ENCODE measurements around the gene EIPR1.
A peak's percentile ranks its signal among the peaks of the same experiment; 100 is the strongest.

EIPR1 gene

DNA sequence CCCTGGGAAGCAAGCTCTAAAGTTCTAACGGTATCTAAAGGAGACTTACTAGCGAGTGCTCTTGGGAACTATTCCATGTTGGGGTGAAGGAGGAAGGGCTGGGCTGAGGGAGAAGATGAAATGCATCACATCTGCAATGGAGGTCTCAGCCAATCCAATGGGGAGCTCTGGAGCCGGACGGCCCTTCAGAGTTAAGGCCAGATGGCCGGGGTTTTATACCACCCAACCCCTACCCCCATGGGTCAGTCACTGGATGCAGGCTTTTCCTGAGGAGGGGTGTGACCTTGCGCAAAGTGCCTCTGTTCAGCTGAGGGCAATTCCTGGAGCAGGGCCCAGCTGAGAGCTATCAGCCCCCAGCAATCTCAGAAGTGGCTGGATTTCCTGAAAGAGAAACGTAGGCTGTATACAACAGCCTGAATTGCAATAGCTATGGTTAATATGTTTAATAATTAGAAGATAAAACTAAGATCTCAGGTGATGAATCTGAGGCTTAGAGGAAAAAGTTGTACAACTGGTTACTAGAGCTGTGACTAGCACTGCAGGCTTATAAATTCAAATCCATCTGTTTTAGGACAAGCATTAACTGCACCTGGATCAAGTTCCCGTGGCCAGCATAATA lies 21.6 kb downstream of the EIPR1 start:
- Mint-ChIP-seq H3K36me3 (peaks cover 36% of the 10 kb centered on the region), H3K4me1 (peaks cover 23% of the 10 kb centered on the region), H3K27me3 (no peaks in the 10 kb centered on the region), H3K9me3 (peaks cover 4% of the 10 kb centered on the region), H3K27ac (no peak overlapping the region), H3K4me3 (no peak overlapping the region)
- no peak for ATAC-seq

DNA sequence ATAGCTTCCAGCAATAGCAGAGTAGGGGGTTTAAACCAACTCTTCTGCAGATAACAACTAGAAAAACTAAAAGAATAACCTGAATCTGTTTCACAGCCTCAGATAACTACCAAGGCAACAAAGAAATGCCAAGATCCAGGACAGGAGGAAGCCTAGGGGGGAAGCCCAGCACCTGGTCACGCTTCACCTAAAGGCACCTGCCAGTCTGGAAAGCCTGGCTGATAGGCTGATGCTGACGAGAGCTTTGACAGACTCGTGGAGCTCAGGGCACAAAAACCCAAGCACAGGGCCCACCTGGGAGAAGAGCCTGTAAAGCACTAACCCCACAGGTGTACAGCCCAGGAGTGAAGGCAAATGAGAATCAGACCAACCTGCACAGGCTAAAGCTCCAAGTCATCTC lies 22.6 kb downstream of the EIPR1 start:
- H3K36me3 Mint-ChIP-seq = peaks cover 47% of the 10 kb centered on the region
- peaks cover 13% of the 10 kb centered on the region for H3K4me1 Mint-ChIP-seq
- ATAC-seq = no peak
- H3K4me3 Mint-ChIP-seq = no peak overlapping the region
- no peaks in the 10 kb centered on the region for H3K27me3 Mint-ChIP-seq
- peaks cover 11% of the 10 kb centered on the region for H3K9me3 Mint-ChIP-seq
- no peak overlapping the region for H3K27ac Mint-ChIP-seq

DNA sequence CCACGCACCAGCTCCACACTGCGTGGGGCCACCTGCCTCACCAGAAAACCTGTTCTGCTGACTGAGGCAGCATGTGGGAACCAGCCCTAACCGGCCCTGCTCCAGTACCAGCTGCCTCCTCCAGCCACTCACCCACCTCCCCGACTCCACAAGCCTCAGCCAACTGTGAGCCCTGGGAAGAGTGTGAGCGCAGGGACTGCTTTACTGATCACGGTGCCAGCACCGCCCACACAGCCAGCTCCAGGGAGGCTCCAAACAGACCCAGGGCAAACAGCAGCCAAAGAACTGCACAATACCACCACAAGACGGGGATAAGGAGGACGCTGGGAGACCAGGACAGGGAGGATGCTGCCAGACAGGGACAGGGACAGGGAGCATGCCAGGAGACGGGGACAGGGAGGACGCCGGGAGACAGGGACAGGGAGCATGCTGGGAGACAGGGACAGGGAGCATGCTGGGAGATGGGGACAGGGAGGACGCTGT lies 28.4 kb downstream of the EIPR1 start:
- H3K4me1 Mint-ChIP-seq = no peaks in the 10 kb centered on the region
- no peak for ATAC-seq
- peaks cover 17% of the 10 kb centered on the region for H3K9me3 Mint-ChIP-seq
- no peak overlapping the region for H3K27ac Mint-ChIP-seq
- H3K4me3 Mint-ChIP-seq = no peak overlapping the region
- H3K27me3 Mint-ChIP-seq = no peaks in the 10 kb centered on the region
- H3K36me3 Mint-ChIP-seq = peaks cover 91% of the 10 kb centered on the region

DNA sequence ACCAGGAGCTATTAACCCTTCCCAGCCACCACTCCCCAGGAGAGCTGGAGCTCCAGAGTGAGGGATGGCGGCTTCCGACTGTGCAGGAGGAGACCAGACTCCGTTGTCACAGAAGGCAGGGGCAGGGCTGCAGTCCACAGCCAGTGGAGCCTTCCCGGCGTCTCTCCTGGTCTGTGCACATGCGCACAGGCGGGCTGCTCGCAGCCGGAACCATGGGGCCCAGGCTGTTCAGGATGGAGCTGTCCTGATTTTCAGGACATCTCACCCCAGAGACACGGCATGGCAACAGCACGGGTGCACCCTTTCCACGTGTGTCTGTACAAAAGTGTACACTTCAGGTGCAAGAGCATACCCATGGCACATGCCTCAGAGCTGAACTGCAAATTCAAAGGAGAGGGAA lies 28.9 kb downstream of the EIPR1 start:
- Mint-ChIP-seq H3K27ac (no peak overlapping the region), H3K4me1 (no peaks in the 10 kb centered on the region), H3K9me3 (peaks cover 17% of the 10 kb centered on the region), H3K4me3 (no peak overlapping the region), H3K27me3 (no peaks in the 10 kb centered on the region), H3K36me3 (peaks cover 86% of the 10 kb centered on the region)
- no peak for ATAC-seq

DNA sequence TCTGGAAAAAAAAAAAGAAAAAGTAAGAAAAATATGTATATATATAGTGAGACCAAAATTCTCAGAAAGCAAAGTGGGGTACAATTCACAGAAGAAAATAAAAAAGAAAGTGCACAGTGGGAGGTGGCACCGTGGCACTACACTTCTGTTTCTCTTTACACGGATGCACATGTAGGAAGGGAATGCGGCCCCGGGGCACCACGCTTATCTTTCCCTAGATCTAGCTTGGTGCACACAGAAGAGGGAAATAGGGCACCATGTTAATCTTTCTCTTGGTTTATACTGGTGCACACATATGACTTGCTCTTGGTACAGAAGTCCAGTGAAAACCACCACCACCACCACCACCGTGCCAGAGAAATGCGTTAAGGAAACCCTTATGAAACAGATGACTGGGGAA lies 32.0 kb downstream of the EIPR1 start:
- H3K9me3 Mint-ChIP-seq = peaks cover 12% of the 10 kb centered on the region
- no peak for ATAC-seq

DNA sequence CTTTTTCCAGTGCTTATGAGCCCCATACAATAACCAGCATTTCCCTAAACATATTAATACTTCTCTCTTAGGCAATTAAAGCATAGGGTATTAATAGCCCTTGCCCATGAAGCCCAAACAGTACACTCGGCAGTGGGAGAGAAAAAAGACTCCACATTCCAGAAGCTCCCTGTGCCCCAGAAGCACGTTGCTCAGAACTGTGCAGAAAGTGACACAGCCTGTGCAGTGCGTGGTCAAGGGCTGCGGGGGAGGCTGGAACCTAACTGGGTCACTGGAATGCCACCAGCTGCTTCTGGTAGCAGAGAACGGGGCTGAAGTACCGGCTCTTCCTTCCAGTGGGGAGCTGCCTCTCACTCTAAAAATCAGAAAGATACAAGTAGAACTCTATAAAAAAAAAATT lies 32.7 kb downstream of the EIPR1 start:
- Mint-ChIP-seq H3K4me1 (no peaks in the 10 kb centered on the region), H3K27ac (no peak overlapping the region)

More for the DNA sequence above, 32.0 kb downstream of the EIPR1 start:
- H3K4me3 Mint-ChIP-seq = no peak overlapping the region
- H3K27ac Mint-ChIP-seq = no peak overlapping the region
- H3K4me1 Mint-ChIP-seq = no peaks in the 10 kb centered on the region
- H3K36me3 Mint-ChIP-seq = peaks cover 70% of the 10 kb centered on the region
- H3K27me3 Mint-ChIP-seq = no peaks in the 10 kb centered on the region

DNA sequence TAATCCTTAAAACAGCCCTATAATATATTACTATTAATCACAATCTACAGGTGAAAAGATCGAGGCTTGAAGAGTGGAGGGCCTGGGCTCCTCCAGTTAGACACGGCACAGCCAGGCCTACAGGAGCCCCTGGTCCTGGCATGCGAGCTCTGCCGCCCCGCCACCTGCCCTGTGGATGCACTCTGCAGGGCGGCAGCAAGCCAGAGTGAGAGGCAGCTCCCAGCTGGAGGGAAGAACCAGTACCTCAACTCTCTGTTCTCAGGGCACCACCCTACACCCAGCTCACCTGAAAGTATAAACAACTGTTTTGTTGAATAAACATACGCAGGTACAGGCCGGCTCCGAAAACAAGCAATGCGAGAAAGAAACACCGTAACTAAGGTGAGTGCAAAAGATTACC lies 34.6 kb downstream of the EIPR1 start:
- peaks cover 5% of the 10 kb centered on the region for H3K9me3 Mint-ChIP-seq
- no peaks in the 10 kb centered on the region for H3K27me3 Mint-ChIP-seq
- no peak overlapping the region for H3K27ac Mint-ChIP-seq
- no peaks in the 10 kb centered on the region for H3K4me1 Mint-ChIP-seq
- ATAC-seq = no peak
- no peak overlapping the region for H3K4me3 Mint-ChIP-seq
- peaks cover 50% of the 10 kb centered on the region for H3K36me3 Mint-ChIP-seq

More for the DNA sequence above, 32.7 kb downstream of the EIPR1 start:
- no peak for ATAC-seq
- H3K27me3 Mint-ChIP-seq = no peaks in the 10 kb centered on the region
- peaks cover 67% of the 10 kb centered on the region for H3K36me3 Mint-ChIP-seq
- H3K4me3 Mint-ChIP-seq = no peak overlapping the region
- peaks cover 5% of the 10 kb centered on the region for H3K9me3 Mint-ChIP-seq

DNA sequence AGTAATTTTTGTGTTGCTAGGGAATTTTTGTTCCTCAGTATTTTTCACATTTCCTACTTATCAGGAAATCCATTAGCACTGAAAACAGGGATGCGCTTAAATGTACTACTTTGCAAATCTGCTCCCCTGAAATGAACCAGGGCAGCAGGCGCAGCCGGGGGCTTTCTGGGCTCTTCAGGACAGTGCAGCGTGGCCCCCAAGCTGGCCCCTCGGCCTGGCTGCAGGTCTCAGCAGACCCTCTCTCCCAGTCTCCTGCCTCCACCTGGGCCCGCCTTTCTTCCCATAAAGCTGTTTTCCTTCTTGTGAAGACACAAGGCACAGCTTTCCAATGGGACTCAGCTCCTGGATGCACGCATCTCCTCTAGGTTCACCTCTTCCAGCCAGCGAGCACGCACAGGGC lies 35.3 kb downstream of the EIPR1 start:
- H3K27ac Mint-ChIP-seq = no peak overlapping the region
- no peak for ATAC-seq
- peaks cover 49% of the 10 kb centered on the region for H3K36me3 Mint-ChIP-seq
- H3K4me1 Mint-ChIP-seq = no peaks in the 10 kb centered on the region
- H3K27me3 Mint-ChIP-seq = no peaks in the 10 kb centered on the region
- peaks cover under 1% of the 10 kb centered on the region for H3K9me3 Mint-ChIP-seq
- H3K4me3 Mint-ChIP-seq = no peak overlapping the region

DNA sequence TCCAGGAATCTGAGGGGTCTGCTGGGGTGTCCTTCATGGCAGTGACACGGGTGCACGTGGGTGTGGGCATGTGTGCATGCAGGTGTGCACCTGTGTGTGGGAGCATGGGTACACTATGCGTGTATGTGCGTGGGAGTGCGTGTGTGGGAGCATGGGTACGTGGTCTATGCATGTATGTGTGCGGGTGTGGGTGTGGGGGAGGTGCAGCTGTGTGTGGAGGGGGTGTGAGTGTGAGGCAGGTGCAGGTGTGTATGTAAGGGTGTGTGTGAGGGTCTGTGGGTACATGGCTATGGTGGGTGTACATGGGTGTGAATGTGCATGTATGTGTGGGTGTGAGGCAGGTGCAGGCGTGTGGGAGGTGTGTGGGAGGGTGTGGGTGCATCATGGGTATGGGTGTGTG lies 36.3 kb downstream of the EIPR1 start:
- Mint-ChIP-seq H3K36me3 (peaks cover 49% of the 10 kb centered on the region), H3K27ac (no peak overlapping the region), H3K9me3 (no peaks in the 10 kb centered on the region), H3K4me1 (no peaks in the 10 kb centered on the region), H3K27me3 (no peaks in the 10 kb centered on the region), H3K4me3 (no peak overlapping the region)
- ATAC-seq = peak; percentile 51

DNA sequence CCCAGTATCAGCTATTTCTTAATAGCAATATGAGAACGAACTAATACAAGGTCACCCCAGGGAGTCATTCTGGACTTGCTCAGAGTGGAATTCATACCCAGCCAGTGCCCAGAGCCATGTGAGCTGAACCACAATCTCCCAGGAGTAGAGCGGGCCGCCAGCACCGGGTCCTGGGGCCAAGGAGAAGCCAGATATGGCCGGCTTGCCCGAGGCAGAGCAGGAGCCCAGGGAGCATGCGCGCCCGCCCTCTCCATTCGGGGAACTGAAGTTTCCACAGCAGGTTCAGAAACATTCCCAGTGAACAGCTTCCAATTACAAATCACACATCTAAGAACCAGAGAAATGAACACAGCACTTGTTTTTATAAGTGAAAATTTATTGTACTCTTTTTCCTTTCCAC lies 37.5 kb downstream of the EIPR1 start:
- Mint-ChIP-seq H3K27ac (no peak overlapping the region), H3K9me3 (no peaks in the 10 kb centered on the region), H3K4me3 (no peak overlapping the region), H3K36me3 (peaks cover 49% of the 10 kb centered on the region), H3K4me1 (no peaks in the 10 kb centered on the region), H3K27me3 (no peaks in the 10 kb centered on the region)
- ATAC-seq = no peak

DNA sequence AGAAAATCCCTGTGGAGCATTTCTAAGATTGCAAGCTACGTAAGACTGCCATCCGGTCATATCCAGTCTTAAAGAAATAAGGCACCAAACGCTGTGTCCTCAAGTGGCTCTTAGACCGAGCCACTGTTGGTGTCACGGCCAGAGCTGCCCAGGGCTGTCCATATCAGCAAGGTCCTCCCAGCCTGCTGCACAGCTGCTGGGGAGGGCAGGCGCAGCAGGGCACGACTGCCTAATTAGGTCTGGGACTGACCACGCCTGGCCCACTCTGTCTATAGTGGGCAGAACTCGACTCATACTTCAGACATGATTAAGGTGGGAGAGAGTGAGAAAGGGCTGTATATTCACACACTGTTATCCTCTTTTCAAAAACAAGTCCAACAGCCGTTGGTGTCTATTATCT lies 39.3 kb downstream of the EIPR1 start:
- Mint-ChIP-seq H3K9me3 (no peaks in the 10 kb centered on the region), H3K27me3 (no peaks in the 10 kb centered on the region), H3K4me1 (no peaks in the 10 kb centered on the region), H3K27ac (no peak overlapping the region), H3K4me3 (no peak overlapping the region), H3K36me3 (peaks cover 62% of the 10 kb centered on the region)
- no peak for ATAC-seq

DNA sequence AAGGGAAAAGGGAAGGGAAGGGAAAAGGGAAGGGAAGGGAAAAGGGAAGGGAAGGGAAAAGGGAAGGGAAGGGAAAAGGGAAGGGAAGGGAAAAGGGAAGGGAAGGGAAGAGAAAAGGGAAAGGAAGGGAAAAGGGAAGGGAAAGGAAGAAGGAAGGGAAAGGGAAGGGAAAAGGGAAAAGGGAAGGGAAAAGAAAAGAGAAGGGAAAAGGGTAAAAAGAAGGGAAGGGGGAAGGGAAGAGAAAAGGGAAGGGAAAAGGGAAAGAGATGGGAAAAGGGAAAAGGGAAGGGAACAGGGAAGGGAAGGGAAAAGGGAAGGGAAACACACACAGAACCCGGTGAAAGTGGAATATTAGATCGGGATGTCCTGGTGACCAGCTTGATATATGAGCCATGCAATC lies 40.8 kb downstream of the EIPR1 start:
- no peak for ATAC-seq
- Mint-ChIP-seq H3K9me3 (no peaks in the 10 kb centered on the region), H3K36me3 (peaks cover 70% of the 10 kb centered on the region), H3K4me3 (no peak overlapping the region), H3K27me3 (no peaks in the 10 kb centered on the region), H3K4me1 (no peaks in the 10 kb centered on the region), H3K27ac (no peak overlapping the region)

DNA sequence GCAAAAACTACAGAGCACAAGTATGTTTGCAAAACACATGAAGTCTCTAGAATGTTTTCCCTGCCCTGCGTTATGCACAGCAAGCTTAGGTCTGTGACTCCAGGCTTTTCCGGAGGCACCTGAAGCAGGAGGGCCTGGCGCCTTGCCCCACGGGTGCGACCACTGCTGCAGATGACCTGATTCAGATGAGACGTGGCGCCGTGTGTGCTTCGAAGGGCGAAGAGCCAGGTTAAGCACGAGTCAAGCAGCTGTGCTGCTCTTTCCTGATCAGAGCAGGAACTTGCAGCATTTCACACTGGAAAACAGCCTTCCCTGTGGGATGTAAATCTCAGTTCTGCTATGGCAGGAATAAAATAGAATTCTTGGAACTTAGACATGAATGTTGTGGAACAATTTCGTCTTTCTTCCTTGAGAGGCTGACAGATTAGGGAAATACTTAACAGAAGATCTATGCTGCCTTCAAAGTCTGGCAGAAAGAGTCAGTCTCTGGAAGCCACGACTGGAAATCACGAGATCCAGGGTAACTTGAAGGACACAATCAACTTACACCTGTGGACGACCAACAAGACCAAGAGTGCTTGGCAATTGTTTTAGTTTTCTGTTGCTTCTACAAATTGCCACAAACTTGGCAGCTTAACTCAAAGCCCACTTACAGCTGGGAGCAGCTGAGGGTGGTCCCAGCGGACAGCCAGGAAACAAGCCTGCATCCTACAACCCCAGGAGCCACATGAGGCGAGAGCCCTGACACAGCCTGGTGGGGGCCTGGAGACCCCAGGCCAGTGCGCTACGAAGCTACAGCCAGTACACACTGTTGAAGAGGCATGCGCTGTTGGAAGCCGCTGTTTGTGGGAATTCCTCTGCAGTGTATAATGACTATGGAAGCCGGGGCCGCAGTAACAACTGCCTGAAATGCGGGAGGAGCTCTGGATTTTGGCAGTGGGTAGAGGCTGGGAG lies 42.9 kb downstream of the EIPR1 start:
- peaks cover 74% of the 10 kb centered on the region for H3K36me3 Mint-ChIP-seq

DNA sequence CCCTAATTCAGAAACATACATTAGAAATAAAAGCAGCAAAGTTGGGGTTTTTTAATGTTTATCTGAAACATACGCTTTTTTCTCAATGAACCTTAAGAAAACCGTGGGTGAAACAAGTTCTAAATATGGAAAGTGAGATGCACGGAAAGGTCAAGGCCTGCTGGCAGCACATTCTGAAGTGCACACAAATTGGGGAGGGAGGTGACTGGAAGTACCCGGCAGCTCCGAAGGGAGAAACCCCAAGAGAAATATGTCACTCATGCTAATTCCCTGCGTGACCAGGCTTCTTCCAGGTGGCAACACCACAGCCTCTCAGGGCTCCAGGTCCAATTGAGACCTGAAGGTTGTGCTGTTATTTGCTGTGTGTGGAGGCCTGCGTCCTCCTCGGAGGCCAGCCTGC lies 45.5 kb downstream of the EIPR1 start:
- H3K9me3 Mint-ChIP-seq = peaks cover 6% of the 10 kb centered on the region
- ATAC-seq = no peak
- H3K4me1 Mint-ChIP-seq = peaks cover 20% of the 10 kb centered on the region
- peaks cover 72% of the 10 kb centered on the region for H3K36me3 Mint-ChIP-seq
- H3K27me3 Mint-ChIP-seq = no peaks in the 10 kb centered on the region
- H3K4me3 Mint-ChIP-seq = no peak overlapping the region
- no peak overlapping the region for H3K27ac Mint-ChIP-seq

More for the DNA sequence above, 42.9 kb downstream of the EIPR1 start:
- Mint-ChIP-seq H3K4me1 (peaks cover 14% of the 10 kb centered on the region), H3K4me3 (no peak overlapping the region), H3K9me3 (peaks cover 6% of the 10 kb centered on the region), H3K27ac (no peak overlapping the region), H3K27me3 (no peaks in the 10 kb centered on the region)
- ATAC-seq = no peak

DNA sequence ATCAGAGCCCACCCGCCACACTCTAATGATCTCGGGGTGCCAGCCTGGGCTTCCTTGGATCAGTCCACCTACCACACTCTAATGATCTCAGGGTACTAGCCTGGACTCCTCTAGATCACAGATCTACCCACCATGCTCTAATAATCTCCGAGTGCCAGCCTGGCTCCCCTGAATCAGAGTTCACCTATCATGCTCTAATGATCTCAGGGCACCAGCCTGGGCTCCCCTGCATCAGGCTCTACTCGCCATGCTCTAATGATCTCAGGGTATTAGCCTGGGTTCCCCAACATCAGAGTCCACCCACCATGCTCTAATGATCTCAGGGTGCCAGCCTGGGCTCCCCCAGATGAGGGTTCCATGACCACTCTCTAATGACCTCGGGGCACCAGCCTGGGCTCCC lies 48.1 kb downstream of the EIPR1 start:
- Mint-ChIP-seq H3K36me3 (peaks cover 67% of the 10 kb centered on the region), H3K9me3 (peaks cover 6% of the 10 kb centered on the region), H3K27ac (peak overlapping the region; percentile 40), H3K4me3 (no peak overlapping the region), H3K4me1 (peaks cover 20% of the 10 kb centered on the region), H3K27me3 (no peaks in the 10 kb centered on the region)
- no peak for ATAC-seq

DNA sequence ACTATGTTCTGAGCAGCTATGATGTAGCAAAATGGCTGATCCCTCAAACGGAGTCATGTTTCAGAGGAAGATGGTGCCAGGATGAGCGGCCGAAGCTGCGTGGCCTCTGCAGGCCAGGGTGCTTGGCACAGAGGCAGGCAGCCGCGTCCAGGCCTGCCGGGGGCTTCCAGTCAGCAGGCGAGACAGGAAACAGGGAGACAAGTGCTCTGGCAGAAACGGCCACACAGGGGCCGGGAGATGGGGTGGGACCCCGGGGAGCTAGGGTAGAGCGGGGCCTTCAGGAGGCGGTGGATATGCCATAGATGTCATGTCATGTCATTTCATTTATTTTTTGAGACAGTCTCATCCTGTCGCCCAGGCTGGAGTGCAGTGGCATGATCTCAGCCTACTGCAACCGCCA lies 50.7 kb downstream of the EIPR1 start:
- H3K4me3 Mint-ChIP-seq = no peak overlapping the region
- peaks cover 20% of the 10 kb centered on the region for H3K4me1 Mint-ChIP-seq
- peaks cover 6% of the 10 kb centered on the region for H3K9me3 Mint-ChIP-seq
- H3K27ac Mint-ChIP-seq = no peak overlapping the region
- H3K36me3 Mint-ChIP-seq = peaks cover 66% of the 10 kb centered on the region
- H3K27me3 Mint-ChIP-seq = no peaks in the 10 kb centered on the region
- ATAC-seq = no peak

All from stimulated activated memory B cell treated with anti-CD40 and anti-IgM and Interleukin-4, amounts not matched to agents 10 μg/mL and 1 μg/mL and 100 μg/mL, for 72 hours (primary cell).